ENCODE measurements around the gene IYD.

Gene IYD

GRCh38 chr6:150391414-150391813, 22.6 kb downstream of the IYD start:
- no peak overlapping the region for H3K4me3 ChIP-seq (ENCODE audit: low read depth, low read length)
- in situ Hi-C loops (cut with HindIII; ENCODE audit: low sequenced_read_pairs): no loop called here
- no peak for TF ChIP-seq CTCF (IDR thresholded peaks at IDR 0.05; ENCODE audit: low read depth, low read length)
- DNase-seq (ENCODE audit: low read depth, low spot score): no peak

- in situ Hi-C loops (cut with HindIII; ENCODE audit: low sequenced_read_pairs): no loop called here
- DNase-seq (ENCODE audit: low read depth, low spot score): no peak
- H3K4me3 ChIP-seq (ENCODE audit: low read depth, low read length): no peak overlapping the region
- no peak for TF ChIP-seq CTCF (IDR thresholded peaks at IDR 0.05; ENCODE audit: low read depth, low read length)
Measured at GRCh38 chr6:150391890-150392289, 23.1 kb downstream of the IYD start.

- no peak overlapping the region for H3K4me3 ChIP-seq (ENCODE audit: low read depth, low read length)
- TF ChIP-seq CTCF (IDR thresholded peaks at IDR 0.05; ENCODE audit: low read depth, low read length): no peak
- DNase-seq (ENCODE audit: low read depth, low spot score): no peak
- in situ Hi-C loops (cut with HindIII; ENCODE audit: low sequenced_read_pairs): no loop called here
Measured at GRCh38 chr6:150392452-150393220, 23.8 kb downstream of the IYD start.

- H3K4me3 ChIP-seq (ENCODE audit: low read depth, low read length): no peak overlapping the region
- no peak for TF ChIP-seq CTCF (IDR thresholded peaks at IDR 0.05; ENCODE audit: low read depth, low read length)
- no peak for DNase-seq (ENCODE audit: low read depth, low spot score)
- in situ Hi-C loops (cut with HindIII; ENCODE audit: low sequenced_read_pairs): no loop called here
Measured at GRCh38 chr6:150394053-150394898, 25.5 kb downstream of the IYD start.

- no peak overlapping the region for H3K4me3 ChIP-seq (ENCODE audit: low read depth, low read length)
- in situ Hi-C loops (cut with HindIII; ENCODE audit: low sequenced_read_pairs): no loop called here
- DNase-seq (ENCODE audit: low read depth, low spot score): no peak
- TF ChIP-seq CTCF (IDR thresholded peaks at IDR 0.05; ENCODE audit: low read depth, low read length): no peak
Measured at GRCh38 chr6:150394899-150395295, 26.1 kb downstream of the IYD start.

GRCh38 chr6:150395388-150396009, 26.7 kb downstream of the IYD start:
- no peak overlapping the region for H3K4me3 ChIP-seq (ENCODE audit: low read depth, low read length)
- peak; percentile 55 for DNase-seq (ENCODE audit: low read depth, low spot score)
- TF ChIP-seq CTCF (IDR thresholded peaks at IDR 0.05; ENCODE audit: low read depth, low read length): peak; percentile 77
- in situ Hi-C loops (cut with HindIII; ENCODE audit: low sequenced_read_pairs): no loop called here
